ENCODE measurements around the gene PLAU.
A peak's percentile ranks its signal among the peaks of the same experiment; 100 is the strongest.
"Not testable (repeated sequence)": the region's sequence is repeated elsewhere in the genome, so short reads cannot be mapped to it uniquely, and the experiment has no call there.

Gene PLAU

GRCh38 chr10:73923935-73924598, 13.1 kb downstream of the PLAU start:
- DNase-seq = no peak

DNA sequence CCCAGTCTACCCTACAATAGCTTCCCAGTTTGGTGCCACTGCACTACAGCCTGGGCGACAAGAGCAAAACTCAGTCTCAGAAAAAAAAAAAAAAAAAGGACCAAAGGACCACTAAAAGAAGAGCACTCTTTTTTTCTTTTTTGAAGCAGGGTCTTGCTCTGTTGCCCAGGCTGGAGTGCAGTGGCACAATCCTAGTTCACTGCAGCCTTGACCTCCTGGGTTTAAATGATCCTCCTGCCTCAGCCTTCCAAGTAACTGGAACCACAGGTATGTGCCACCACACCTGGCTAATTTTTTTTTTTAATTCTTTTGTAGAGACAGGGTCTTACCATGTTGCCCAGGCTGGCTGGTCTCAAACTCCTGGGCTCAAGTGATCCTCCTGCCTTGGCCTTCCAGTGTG, 14.0 kb downstream of the PLAU start:
- DNase-seq = no peak

DNA sequence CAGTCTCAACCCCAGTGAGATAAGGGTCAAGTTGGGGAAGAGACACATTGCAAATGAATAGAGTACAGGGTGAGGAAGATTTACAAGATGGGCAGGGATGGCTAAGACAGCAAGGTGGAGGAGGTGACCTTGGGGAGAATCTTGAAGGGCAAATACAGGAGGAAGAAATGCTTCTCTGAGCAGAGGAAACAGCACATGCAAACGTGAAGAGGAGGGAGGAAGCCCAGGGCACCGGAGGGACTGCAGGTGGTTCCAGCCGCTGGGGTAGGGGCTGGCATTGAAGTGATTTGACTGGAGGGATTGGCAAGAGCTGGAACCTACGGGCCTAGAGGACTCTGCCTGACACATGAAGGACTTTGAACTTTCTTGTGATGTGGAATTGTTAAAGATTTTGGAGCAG, 14.6 kb downstream of the PLAU start:
- DNase-seq = no peak

- DNase-seq = no peak
Observed at GRCh38 chr10:73926152-73926764, 15.3 kb downstream of the PLAU start.

GRCh38 chr10:73930630-73931327, 19.8 kb downstream of the PLAU start:
- DNase-seq = not testable (repeated sequence)

- peak; percentile 62 for DNase-seq
Observed at GRCh38 chr10:73931767-73932619, 21.1 kb downstream of the PLAU start.

DNA sequence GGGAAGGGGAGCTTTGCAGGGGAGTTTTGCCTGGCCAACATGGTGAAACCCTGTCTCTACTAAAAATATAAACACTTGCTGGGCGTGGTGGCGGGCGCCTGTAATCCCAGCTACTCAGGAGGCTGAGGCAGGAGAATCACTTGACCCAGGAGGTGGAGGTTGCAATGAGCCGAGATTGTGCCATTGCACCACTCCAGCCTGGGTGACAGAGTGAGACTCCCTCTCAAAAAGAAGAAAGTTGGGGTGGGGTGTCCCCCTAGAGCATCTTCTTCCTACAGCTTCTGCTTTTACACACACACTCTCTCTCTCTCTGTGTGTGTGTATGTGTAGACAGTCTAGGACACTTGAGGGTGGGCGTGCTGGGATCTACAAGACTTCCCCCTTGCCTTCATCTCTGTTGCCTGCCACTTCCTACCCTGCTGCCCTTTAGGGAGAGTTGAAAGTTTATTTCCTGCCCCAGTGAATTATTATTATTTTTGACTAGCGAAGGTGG, 21.7 kb downstream of the PLAU start:
- no peak for DNase-seq

- no peak for DNase-seq
Observed at GRCh38 chr10:73934074-73934473, 23.1 kb downstream of the PLAU start.

GRCh38 chr10:73935895-73936294, 25.0 kb downstream of the PLAU start:
- no peak for DNase-seq

- DNase-seq = no peak
Observed at GRCh38 chr10:73937333-73938043, 26.6 kb downstream of the PLAU start.

GRCh38 chr10:73940634-73941221, 29.8 kb downstream of the PLAU start:
- peak; percentile 82 for DNase-seq

DNA sequence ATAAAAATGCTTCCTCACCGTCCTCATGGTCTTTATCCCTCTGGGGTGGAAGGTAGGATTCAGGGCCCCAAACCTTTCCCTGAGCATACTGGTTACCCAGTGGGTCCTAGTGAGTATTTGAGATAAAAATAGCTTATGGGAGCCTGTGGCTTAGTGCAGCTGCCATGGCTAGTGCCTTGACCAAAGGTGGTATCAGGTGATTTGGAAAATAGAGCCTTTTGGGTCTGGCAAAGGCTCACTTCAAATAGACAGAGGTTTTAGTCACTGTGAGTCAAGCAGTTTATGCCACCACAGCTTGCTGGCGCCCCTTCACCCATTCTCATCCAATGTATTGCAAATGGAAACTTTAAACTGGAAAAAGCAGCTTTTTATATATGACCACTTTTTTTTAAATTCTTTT, 30.4 kb downstream of the PLAU start:
- no peak for DNase-seq

DNA sequence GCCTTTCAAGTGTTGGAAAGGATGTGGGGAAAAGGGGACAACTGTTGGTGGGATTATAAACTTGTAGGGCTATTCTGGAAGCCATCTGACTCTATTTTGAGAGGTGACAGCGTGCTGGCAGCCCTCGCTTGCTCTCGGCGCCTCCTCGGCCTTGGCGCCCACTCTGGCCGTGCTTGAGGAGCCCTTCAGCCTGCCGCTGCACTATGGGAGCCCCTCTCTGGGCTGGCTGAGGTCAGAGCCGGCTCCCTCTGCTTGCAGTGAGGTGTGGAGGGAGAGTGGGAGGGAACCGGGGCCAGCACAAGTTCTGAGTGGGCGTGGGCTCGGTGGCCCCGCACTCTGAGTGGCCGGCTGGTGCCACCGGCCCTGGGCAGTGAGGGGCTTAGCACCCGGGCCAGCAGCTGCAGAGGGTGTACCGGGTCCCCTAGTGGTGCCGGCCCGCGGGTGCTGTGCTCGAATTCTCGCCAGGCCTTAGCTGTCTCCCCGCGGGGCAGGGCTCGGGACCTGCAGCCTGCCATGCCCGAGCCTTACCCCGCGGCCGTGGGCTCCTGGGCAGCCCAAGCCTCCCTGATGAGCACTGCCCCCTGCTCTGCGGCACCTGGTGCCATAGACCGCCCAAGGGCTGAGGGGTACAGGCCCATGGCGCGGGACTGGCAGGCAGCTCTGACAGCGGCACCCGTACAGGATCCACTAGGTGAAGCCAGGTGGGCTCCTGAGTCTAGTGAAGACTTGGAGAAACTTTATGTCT, 33.6 kb downstream of the PLAU start:
- DNase-seq = no peak

DNA sequence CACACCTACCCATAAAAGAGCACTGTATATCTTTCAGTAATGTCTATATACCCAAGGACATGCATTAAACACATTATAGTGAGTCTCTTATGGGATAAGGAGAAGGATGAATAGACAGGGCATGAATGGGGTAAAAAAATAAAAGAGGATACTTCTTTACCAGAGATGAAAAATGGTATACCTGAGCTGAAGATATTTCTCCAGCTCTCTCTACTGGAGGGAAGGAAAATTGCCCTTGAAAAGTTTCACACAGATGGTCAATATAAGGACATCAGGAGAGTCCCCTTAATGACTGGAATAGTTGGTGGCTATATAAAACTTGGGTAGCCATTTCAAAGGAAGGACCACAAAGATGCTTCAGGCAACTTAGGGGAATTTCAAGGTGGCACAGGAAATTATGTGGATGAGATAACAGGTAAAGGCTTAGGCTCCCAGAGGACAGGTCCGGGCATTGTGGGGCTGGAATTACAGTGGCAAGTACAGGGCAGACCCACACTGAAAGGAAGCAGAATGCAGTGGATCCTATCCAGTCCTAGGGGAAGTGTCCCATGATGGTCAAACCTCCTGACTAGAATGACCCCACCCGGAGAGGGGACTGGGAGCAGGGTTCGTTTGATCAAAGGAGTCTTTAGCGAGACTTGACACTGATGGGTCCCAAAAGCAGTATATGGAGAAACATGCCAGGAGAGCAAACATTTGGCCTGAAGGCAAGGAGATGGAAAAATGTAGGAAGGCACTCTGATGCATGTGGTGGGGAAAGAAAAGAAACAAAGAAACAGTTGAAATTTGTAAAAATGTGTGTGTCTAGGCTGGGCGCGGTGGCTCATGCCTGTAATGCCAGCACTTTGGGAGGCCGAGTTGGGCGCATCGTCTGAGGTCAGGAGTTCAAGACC, 35.6 kb downstream of the PLAU start:
- DNase-seq = no peak

GRCh38 chr10:73948947-73949633, 38.2 kb downstream of the PLAU start:
- DNase-seq = no peak

DNA sequence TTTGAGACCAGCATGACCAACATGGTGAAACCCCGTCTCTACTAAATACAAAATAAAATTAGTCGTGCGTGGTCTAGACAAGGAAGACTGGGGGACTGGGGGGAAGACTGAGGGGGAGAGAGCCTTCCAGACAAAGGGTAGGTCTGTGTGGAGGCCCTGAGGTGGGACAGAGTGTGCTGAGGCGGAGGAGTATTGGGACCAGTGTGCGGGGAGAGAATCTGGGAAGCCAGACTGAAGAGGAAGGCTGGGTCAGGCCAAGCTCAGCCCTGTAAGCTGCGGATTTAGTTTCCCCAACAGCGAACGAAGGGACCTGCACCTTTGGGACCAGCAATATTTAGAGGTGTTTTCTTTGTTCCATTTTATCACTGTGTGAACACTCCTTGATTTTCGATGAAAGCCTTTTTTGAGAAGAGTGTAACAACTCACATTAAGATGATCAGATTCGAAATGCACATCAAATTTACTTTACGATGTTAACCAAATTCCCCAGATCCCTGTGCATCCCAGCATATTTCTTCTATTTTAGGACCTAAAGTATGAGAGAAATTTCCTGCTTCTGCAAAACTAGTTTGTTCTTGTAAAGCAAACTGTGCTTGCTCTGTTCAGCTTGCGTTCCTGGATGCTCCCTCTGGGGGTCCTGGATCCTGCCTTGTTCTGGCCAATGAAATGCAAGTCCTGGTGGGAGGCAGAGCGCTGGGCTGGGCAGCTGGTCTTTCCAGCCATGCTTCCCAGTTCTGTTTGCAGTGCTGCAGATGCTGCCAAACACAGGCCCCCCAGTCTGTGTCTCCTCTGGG, 39.4 kb downstream of the PLAU start:
- DNase-seq = no peak

DNA sequence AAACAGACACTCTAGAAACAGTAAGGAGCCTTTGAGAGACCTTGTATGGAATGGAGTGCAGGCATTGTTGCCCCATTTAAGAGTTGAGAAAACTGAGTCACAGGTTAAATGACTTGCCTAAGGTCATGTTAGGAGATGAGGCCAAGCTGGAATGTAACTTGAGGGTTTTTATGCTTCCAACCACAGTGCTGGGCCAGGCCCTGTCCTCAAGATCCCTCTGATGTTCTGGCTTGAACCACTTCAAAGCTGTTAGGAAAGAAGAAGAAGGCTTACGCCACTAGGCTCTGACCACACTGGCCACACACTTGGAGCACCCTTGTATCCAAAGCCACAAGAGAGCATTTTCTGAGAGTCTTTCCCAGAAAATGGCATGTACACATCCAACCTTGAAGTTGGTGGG, 42.7 kb downstream of the PLAU start:
- no peak for DNase-seq

DNA sequence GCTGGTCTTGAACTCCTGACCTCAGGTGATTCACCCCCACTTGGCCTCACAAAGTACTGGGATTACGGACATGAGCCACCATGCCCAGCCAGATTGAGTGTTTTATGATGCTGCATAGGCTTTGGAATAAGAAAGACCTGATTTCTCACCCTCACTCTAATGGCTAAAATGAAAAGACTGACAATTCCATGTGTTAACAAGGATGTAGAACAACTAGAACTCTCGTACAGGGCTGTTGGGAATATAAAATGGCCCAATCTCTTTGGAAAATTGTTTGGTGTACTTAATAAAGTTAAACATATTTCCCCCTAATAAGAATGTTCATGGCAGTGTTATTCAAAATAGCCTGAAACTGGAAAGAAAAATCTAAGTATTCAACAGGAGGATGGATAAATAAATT, 43.8 kb downstream of the PLAU start:
- no peak for DNase-seq

DNA sequence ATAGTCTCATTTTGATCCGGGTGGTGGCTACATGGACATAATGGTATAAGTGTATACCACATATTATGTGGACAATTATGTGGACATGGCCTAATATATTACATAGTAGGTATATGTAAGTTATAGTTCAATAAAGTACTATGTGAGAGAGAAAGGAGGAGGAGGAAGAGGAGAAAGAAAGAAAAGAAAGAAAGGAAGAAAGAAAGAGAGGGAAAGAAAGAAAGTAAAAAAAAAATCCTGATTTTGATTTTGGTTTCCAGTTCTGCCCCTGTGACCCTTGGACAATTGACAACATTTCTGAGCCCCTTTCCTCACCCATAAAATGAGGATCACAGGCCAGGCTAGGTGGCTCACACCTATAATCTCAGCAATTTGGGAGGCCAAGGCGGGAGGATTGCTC, 44.8 kb downstream of the PLAU start:
- no peak for DNase-seq
